NCI-H1417 (cell line): ENCODE results near the gene RYR2.
"Not testable (repeated sequence)": the region's sequence is repeated elsewhere in the genome, so short reads cannot be mapped to it uniquely, and the experiment has no call there.

ENCODE experiments used
- DNase-seq, 3 experiments: peaks; one replicate each; lab custom pipeline; 2025; lab: John Stamatoyannopoulos, UW

The RYR2 gene

DNA sequence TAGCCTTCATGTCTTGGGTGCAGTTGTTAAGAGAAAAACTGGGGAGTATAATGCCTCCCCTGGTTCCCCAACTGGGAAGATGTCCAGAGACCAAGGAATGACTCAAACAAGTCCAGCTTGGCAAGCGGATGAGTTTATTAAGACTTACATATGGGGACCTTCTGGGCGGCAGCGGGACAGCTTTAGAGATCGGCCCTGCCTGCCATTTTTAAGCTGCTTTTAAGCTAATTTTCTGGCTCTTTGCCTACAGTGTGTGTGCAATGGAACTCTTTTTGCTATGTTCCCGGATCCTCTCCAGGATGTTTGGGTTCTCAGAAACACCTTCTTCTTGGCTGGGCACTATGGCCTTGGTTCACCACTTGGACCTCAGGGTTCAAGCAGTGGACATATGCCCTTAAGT lies 99.5 kb downstream of the RYR2 start:
- DNase-seq = no peak

DNA sequence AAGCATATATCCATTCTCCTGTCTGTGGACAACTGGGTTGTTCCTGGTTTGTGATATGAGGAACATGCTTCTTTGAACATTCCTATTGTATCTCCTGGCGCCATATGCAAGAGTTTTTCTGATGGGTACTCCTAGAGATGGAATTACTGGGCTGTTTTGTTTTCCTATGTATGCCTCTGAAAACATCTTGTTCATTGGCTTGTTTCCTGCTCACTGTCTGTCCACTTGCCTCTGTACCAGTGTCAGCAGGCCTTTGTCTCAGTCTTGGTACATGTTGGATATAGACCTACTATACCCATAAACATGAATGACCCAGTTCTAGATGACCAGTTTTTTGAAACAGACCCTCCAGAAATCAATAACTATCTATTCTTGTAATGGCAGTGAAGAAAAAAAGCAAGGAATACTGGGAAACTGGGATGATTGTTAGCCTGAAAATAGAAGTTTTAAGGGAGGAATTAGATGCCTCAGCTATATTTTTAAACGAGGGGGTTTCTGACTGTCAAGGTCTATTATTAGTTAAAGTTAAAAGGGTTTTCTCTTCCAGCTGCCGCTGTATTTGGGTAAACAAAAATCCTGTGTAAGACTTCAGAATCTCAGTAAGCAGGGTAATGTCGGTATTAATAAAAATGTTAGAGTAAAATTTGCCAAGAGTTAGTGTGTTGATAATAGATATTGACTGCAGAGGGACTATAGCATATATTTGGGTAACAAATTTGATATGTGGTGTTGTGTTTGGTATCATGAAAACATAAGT lies 103.6 kb downstream of the RYR2 start:
- no peak for DNase-seq

DNA sequence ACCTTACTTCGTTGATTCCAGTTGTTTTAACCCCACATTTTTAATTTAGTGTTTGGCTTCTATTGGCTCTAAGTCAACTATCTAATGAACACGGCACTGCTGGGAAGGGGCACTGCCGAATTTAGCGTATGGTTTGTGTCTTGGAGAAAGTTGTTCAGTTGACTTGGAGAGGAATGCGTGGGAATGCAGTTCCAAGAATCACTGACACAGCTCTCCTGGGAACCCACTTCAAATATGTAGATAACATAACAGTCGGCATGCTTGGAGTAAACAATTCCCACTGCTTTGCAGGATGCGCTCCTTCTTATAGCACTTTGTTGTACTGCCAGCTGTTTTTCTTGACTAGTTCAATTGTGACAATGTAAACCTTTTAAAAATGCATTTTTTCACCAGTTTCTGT lies 104.3 kb downstream of the RYR2 start:
- DNase-seq = no peak

DNA sequence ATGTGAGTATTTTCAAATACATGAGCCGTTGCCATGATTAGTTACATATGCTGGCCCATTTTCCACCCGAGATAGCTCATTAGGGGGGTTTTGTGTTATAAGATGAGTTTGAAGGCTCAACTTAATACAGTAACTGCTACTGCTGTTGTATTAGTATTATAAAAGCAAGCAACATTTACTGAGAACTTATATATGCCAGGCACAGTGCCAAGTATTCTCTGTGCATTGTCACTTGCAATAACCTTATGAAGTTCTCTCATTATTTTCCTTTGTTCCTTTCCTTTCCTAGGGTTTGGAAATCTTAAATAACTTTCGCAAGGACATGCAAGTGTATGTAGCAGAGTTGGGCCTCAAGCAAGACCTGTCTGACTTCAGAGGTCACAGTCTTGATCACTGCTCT lies 107.9 kb downstream of the RYR2 start:
- no peak for DNase-seq

DNA sequence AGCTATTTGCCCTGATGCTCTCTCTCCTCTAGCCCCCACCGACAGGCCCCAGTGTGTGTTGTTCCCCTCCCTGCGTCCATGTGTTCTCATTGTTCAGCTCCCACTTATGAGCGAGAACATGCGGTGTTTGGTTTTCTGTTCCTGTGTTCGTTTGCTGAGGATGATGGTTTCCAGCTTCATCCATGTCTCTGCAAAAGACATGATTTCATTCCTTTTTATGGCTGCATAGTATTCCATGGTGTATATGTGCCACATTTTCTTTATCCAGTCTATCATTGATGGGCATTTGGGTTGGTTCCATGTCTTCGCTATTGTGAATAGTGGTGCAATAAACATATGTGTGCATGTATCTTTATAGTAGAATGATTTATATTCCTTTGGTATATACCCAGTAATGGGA lies 110.0 kb downstream of the RYR2 start:
- not testable (repeated sequence) for DNase-seq

DNA sequence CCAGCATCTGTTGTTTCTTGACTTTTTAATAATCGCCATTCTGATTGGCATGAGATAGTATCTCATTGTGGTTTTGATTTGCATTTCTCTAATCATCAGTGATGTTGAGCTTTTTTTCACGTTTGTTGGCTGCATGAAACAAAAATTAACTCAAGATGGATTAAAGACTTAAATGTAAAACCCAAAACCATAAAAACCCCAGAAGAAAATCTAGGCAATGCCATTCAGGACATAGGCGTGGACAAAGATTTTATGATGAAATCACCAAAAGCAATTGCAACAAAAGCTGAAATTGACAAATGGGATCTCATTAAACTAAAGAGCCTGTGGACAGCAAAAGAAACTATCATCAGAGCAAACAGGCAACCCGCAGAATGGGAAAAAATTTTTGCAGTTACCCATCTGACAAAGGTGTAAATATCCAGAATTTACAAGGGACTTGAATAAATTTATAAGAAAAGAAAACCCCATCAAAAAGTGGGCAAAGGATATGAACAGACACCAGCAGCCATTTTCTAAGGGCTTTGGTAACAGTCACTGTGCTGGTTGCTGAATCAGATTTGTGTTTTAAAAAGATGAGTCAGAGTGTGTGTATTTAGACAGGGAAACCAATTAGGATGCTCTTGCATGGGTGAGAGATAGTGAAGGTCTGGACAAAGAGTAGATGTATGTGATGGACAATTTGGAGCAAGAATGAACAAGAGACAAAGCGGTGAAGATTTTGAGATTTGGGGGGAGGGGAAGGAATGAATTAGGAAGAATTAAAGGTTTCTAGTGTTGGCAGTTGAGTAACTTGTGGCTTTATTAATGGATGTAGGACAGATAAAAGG lies 110.7 kb downstream of the RYR2 start:
- no peak for DNase-seq

DNA sequence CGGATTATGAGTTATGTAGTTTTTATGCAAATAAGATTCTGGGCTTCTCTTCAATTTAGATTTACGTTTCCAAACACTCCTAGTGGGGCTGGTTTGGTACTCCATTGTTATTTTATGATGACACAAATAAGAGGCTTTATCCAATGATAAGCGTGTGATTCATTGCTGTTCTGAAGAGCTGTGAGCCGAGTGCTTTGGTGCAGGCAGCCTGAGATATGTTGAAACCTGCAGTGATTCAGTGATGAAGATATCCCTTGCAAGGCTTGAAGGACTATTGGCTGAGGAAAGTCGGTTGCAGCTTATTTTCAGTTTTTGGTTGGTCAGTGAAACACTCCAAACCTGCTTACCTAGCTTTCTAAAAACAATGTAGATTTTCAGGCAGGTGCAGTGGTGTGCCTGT lies 112.2 kb downstream of the RYR2 start:
- DNase-seq = no peak

DNA sequence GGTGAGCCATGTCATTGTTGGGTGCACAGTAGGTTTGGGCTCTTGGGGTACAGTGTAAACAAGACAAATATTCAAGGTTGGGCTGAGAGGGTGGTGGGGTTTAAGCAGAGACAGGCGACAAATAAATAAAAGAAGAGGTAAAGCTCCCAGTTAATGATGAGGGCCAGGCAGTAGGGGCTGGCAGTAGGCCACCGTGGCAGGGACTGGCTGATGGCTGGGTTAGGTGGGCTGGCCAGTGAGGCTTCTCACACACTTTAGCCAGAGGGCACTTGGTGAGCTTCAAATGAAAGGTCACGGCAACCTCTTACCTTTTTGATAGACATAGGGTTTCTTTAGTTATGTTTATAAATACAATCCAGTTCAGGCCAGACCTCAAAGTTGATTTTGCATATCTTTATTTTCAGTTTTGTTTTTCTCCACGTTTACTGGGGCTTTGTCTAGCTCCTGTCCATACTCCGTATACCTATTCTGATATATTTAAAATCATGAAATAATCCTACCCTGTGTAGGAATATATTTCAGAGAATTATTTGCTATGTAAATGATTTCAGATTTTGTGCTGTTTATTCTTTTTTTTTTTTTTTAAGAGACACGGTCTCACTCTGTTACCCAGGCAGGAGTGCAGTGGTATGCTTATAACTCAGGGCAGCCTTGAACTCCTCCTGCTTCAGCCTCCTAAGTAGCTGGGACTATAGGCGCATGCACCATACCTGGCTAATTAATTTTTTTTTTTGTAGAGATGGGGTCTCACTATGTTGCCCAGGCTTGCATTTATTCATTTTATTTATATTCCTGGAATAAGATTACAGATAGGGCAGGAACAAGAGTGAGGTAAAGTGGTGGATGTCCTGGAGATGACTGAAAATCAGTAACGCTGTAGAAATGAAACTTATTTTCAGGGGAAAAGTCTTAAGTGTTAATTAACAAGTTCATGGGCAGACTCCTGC lies 122.7 kb downstream of the RYR2 start:
- no peak for DNase-seq

DNA sequence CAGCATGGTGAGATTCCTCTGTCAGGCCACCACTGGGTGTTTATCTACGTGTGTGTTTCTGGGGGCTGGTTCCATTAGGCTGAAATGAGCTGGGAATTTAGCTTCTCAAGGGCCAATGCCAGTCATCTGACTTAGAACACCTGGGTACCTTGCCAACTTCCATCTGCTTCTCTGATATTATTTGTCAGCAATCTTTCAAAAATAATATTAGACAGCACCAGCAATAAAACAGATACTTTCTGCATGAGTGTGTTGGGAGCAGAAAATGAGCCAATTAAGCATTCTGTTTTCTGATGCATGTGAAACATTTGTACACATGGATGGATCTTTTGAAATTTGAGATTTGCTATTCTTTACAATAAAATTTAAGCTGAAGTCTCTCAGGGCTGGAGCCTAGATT lies 124.1 kb downstream of the RYR2 start:
- no peak for DNase-seq

DNA sequence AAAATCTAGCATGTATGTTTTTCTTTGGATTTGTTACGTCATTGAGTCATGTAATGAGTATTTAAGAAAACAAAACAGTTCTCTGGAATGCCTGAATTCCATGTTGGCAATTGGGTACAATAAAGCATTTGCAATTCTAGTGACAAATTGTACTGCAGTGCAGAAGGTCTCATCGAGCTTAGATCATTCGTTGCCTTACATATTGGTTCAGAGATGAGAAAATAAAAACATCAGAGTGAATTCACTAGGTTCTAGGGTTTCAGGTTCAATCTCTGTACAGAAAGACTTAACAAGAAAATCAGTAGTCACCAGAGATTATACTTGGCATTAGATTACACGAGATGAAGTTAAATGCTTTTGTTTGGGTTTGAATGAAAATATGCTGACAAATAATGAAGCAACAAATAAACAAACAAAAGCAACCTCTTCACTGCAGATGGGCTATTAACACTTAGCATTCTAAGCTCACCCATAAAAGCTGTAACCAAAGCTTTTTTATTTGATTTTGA lies 124.7 kb downstream of the RYR2 start:
- no peak for DNase-seq

DNA sequence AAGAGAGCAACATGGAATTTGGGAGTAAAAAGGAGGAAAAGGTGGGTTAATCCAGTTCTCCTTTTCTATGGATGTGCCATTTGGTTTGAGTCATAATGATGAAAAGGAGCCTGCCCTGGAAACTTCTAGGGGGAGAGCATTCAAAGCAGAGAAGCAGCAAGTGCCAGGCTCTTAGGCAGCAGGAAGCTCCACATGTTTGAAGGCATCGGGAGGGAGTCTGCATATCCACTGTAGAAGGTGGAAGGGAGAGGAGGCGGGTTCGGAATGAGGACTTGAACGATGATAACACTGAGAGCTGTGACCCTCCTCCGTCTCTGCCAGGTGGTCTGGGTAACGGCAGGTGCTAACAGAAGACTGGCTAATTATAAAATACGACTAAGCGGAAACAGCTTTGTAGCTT lies 128.2 kb downstream of the RYR2 start:
- DNase-seq = no peak

DNA sequence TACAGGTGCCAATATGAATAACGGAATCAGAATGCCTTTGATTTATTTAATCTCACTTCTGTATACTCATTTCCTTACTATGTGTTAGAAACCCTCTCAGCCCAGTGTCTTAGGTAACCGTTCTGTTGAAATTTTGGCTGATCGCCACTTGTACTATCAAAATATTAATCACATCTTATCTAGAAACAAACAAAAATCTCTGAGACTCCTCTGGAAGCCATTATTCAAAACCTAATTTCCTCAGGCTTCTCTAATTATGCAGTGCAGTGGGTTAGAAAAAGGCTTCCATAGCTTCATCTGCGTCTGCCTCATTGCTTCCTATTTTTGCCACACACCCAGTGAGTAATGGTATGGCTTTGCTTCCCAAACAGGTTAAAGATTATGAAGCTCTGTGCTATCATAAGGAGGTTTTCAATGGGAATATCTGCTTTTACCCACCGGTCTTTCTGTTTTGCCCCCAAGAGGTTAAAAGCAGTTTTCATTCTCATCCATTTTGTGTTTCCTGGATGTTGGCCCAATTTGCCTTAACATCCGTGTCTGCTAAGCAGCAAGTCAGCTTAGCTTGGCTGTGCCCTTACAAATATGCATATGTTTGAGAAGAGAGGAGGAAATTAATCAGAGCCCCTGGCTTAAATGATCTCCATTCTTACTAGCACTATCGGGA lies 129.6 kb downstream of the RYR2 start:
- DNase-seq = no peak

DNA sequence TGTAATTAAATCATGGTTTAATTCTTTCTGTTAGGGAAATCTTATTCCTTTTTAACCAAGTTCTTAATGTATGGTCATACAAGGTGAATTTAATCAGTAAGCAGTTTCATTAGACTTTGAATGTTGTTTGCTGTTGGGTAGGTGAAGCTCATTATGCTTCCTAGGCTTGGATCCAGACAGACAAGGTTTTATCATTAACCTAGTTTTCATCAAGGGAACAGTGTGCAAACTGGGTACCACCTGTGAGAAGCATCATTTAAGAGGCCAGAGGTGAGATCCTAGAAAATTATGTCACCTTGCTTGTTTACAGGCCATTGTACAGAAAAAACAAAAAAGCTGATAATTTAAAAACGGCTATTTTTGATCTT lies 130.1 kb downstream of the RYR2 start:
- no peak for DNase-seq

DNA sequence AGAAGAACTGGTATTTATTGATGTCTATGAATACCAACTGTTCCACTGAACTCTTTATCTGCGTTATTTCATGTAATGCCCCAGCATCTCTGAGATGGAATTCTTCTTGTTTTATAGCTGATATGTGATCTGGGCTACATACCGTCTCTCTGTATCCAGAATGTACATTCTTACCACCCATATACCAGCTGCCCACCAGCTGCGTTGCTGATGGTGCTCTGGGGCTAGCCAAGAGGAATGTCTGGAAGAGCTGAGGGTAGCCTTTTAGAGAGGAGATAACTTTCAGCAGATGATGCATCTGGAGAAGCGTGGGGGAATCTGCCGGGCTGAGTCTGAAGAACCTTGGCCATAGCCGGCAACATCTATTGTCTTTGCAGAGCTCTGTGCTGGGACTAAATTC lies 137.5 kb downstream of the RYR2 start:
- DNase-seq = no peak

DNA sequence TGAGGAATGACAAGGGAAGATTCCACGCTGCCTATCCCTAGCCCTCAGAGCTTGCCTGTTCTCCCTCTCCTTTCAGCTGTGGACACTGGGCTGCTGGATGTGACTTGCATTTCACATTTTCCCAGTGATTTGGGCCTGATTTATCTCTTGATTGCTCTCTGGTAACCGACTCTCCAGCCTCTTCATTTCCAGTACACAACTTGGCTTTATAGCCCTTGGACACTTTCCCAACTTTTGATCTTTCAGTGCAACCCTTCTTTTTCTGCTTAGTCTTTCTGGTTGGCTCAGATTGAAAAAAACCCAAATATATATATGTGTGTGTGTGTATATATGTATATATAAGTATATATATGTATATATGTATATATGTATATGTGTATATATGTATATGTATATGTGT lies 138.3 kb downstream of the RYR2 start:
- DNase-seq = no peak

DNA sequence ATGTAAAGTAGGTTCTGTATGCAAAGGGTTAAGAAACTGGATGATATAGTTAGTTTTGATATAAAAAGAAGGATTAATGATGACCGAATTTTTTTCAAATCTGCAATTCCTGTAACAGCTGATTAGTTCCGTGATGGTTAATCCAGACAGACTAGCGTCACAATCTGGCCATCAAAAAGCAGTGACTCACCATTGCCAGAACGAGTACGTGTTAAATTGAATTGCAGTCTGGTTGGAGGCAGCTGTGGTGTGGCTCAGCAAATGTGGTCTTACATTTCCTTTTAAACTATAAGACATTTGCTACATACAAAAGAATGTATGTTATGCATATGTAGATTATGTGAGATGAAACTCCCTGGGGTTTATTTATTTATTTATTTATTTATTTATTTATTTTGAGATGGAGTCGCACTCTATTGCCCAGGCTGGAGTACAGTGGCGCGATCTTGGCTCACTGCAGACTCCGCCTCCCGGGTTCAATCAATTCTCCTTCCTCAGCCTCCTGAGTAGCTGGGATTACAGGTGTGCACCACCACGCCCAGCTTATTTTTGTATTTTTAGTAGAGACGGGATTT lies 139.8 kb downstream of the RYR2 start:
- DNase-seq = no peak

DNA sequence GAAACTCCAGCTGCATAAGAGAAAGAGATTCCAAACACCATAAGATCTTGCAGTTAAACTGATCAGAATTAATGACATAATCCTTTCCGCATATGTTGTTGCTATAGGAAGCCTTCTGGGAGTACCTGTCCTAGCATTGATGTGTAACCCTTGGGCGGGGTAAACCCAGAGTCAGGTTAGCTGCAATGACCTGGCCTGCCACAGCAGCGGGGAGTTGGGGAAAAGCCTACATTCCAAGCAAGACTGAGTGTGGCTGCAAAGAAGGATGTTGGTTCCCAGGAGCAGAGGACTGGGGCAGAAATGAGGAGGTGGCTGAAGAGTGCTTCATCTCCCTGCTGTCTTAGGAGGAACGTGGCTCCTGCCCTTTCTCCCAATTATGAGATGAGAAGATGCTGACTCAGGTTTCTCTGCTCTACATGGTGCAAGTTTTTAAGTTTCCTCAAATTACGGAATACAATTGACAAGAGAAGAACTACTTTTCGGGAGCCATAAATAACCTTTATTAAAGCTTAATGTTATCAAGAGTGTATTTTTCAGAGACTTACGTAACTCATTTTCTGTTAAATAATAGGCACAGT lies 142.1 kb downstream of the RYR2 start:
- no peak for DNase-seq

DNA sequence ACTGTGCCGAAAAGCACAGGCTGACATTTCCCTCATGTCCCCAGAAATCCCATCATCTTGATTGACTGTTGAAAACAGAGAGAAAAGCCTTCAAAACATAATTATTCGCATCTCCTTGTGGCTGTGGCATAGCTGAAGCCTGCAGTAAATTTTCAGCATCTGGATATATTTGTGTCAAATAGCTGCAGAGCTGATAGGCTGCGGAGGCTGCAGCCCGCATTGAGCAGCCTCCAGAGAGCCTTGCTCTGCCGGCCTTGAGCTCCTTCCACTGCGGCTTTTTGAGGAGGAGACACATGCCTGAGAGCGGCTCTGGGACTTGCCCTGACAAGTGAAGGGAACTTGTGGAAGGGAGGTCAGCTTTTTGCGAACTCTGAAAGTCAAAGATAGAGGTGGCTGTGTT lies 144.7 kb downstream of the RYR2 start:
- DNase-seq = no peak

DNA sequence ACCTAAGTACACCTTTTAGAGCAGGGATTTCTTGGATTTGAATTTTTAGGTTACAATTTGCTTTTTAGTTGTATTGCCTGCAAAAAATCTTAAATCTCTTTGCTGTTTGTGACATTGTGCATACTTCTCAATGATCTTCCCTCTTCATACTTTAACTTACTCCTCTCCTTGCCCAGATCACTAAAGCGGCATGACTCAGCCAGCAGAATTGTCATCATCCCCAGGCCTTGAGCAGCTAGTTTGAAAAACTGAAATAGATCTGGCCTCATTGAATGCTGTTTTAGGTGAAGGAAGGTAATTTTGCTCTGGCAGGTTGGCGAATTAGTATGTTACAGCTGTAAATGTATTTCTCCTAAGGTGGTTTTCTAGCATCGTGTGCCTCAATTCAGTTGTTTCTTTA lies 145.9 kb downstream of the RYR2 start:
- DNase-seq = no peak

DNA sequence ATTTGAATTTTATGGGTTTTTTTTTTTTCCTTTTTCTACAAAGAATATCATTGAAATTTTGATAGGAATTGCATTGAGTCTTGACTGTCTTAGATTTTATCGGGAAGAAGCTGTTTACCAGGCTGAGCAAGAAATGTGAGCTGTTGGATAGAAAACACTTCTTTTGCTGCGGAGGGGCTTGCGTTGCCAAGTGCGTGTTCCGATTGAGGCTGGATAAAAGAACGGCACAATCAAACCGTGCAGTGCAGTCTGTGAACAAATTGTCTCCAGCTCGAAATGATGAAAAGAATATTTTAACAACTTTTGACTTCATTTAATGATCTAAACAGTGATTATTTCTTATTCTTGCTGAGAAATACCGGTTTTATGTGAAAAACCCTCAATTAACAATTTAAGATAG lies 149.4 kb downstream of the RYR2 start:
- DNase-seq = no peak
